K562 (cell line): Measurements from ENCODE around the gene OR11G2. TPM values are rescaled to one million over a fixed set of nuclear protein-coding genes. Genes with fewer than 3 reads are reported as not detected.

Experiments
- AFF1 ChIP-seq, 2 experiments: fragments of 450-650 bp; IDR thresholded peaks; 2 replicates each; pipeline ENCODE4 v1.6.1; 2018; ENCODE audit warnings: mild to moderate bottlenecking in 2 of 2, low read depth in 1 of 2; ENCODE audit not compliant: partially characterized antibody in 2 of 2
- DDX20 ChIP-seq: fragments of 450-650 bp; IDR thresholded peaks from 2 replicates; pipeline ENCODE4 v1.6.1; 2016; ENCODE audit warnings: missing genetic modification characterization, low read depth, mild to moderate bottlenecking, missing compliant biosample characterization, moderate library complexity
- DEAF1 ChIP-seq: fragments of 450-650 bp; formaldehyde crosslinking; IDR thresholded peaks from 2 replicates; pipeline ENCODE4 v1.4.0; 2020; ENCODE audit warnings: mild to moderate bottlenecking, moderate library complexity
- E2F6 ChIP-seq, 2 experiments: IDR thresholded peaks; 2 replicates each; pipeline ENCODE4 v1.6.1; 2011; ENCODE audit warnings: borderline replicate concordance in 1 of 2, control low read depth in 1 of 2, low read depth in 1 of 2, low read length in 1 of 2, mild to moderate bottlenecking in 1 of 2, mixed read lengths in 1 of 2, moderate library complexity in 1 of 2; ENCODE audit not compliant: insufficient read depth in 1 of 2, insufficient read length in 1 of 2, poor library complexity in 1 of 2, severe bottlenecking in 1 of 2; ENCODE audit errors: extremely low read depth in 1 of 2
- ETV5 ChIP-seq: sonication (generic); formaldehyde crosslinking; IDR thresholded peaks from 2 replicates; pipeline ENCODE4 v1.4.0; 2020; ENCODE audit warnings: low read depth, mild to moderate bottlenecking, missing genetic modification reagents
- FOXK2 ChIP-seq, 2 experiments: fragments of 450-650 bp; IDR thresholded peaks in 1 of 2; conservative IDR thresholded peaks in 1 of 2; 2 replicates each; pipeline ENCODE4 v1.6.1; 2016; ENCODE audit warnings: low read depth in 2 of 2, mild to moderate bottlenecking in 1 of 2
- NR2C2 ChIP-seq, 2 experiments: fragments of 200-800 bp in 1 of 2; sonication (Bioruptor generic) in 1 of 2; sonication (generic) in 1 of 2; formaldehyde crosslinking in 1 of 2; IDR thresholded peaks; 2 replicates each; pipeline versions ENCODE4 v1.6.1 to v1.8.0; 2016 to 2022; ENCODE audit warnings: mild to moderate bottlenecking in 1 of 2, missing compliant biosample characterization in 1 of 2, missing genetic modification characterization in 1 of 2, missing genetic modification reagents in 1 of 2
- PBX2 ChIP-seq, 2 experiments: IDR thresholded peaks in 1 of 2; conservative IDR thresholded peaks in 1 of 2; 2 replicates each; pipeline ENCODE4 v1.6.1; 2016; ENCODE audit warnings: low read depth in 2 of 2, mild to moderate bottlenecking in 1 of 2, missing compliant biosample characterization in 1 of 2, missing genetic modification characterization in 1 of 2, moderate library complexity in 1 of 2
- U2AF1 ChIP-seq: fragments of 200-400 bp; formaldehyde crosslinking; optimal IDR thresholded peaks from 2 replicates; pipeline ENCODE3; 2017; ENCODE audit warnings: mild to moderate bottlenecking, low read depth, low read length, moderate library complexity
- USF2 ChIP-seq: sonication (generic); formaldehyde crosslinking; IDR thresholded peaks from 2 replicates; pipeline ENCODE4 v1.5.0; 2020; ENCODE audit warnings: missing genetic modification reagents
- ZBTB12 ChIP-seq: fragments of 250-450 bp; sonication (Bioruptor Pico); IDR thresholded peaks from 2 replicates; pipeline ENCODE4 v1.4.0; 2020
- ZNF121 ChIP-seq: sonication (generic); formaldehyde crosslinking; conservative IDR thresholded peaks from 2 replicates; pipeline ENCODE4 v1.8.0; 2022; ENCODE audit warnings: missing genetic modification reagents
- ZNF583 ChIP-seq: fragments of 250-450 bp; sonication (Bioruptor Pico); IDR thresholded peaks from 2 replicates; pipeline ENCODE4 v1.4.0; 2020
- polyA plus RNA-seq, 8 experiments: library from polyadenylated mRNA; depleted of rRNA in 4 of 8; stranded (reverse) in 5 of 8; unstranded in 3 of 8; fragments of >200 nt; fragmentation: Nextera tagmentation in 2 of 8; fragmentation: Illumina TruSeq in 1 of 8; extraction: Ambion mirVana in 2 of 8; extraction: Trizol in 1 of 8; gene quantifications; 2 replicates each; pipeline versions ENCODE4 v1.2.1 to v1.2.3, GENCODE V29; 2011 to 2014; ENCODE audit warnings: inconsistent platforms in 1 of 8, missing spikeins in 1 of 8
- total RNA-seq, 7 experiments: library from RNA; depleted of rRNA in 6 of 7; stranded (reverse); fragments of >200 nt in 6 of 7; fragmentation: Illumina TruSeq in 2 of 7; extraction: Trizol in 2 of 7; gene quantifications; 2 replicates each; pipeline versions ENCODE4 v1.2.1 to v1.2.3, GENCODE V29; 2011 to 2021; ENCODE audit warnings: low replicate concordance in 1 of 7

OR11G2 gene
- total and polyA plus RNA-seq, 9 of the 15 experiments (the other 6 are each of a cell fraction or from before 2014, with no cell fraction given): not detected

- no peak for TF ChIP-seq PBX2 (CRISPR knock-in tag; IDR thresholded peaks at IDR 0.05; ENCODE audit: low read depth)
- no peak for TF ChIP-seq PBX2 (tag; conservative IDR thresholded peaks at IDR 0.05; ENCODE audit: low read depth)
- TF ChIP-seq NR2C2 (CRISPR knock-in tag; IDR thresholded peaks at IDR 0.05): no peak
- TF ChIP-seq NR2C2 (tag; IDR thresholded peaks at IDR 0.05): no peak
- TF ChIP-seq FOXK2 (conservative IDR thresholded peaks at IDR 0.05 in 1 of 2, IDR thresholded peaks at IDR 0.05 in 1 of 2; ENCODE audit: low read depth in 2 of 2): no peak
- no peak for TF ChIP-seq E2F6 (IDR thresholded peaks at IDR 0.05; ENCODE audit: borderline replicate concordance in 1 of 2, extremely low read depth in 1 of 2, insufficient read depth in 1 of 2, insufficient read length in 1 of 2, low read depth in 1 of 2, low read length in 1 of 2, poor library complexity in 1 of 2, severe bottlenecking in 1 of 2)
- TF ChIP-seq DEAF1 (CRISPR knock-in tag): no peak
- TF ChIP-seq AFF1 (IDR thresholded peaks at IDR 0.05; ENCODE audit: low read depth in 1 of 2, partially characterized antibody in 2 of 2): no peak
- no peak for TF ChIP-seq ZBTB12 (CRISPR knock-in tag)
- no peak for TF ChIP-seq DDX20 (tag)
- TF ChIP-seq ZNF121 (CRISPR knock-in tag): no peak
- TF ChIP-seq U2AF1: no peak
- TF ChIP-seq ZNF583 (CRISPR knock-in tag): no peak
- TF ChIP-seq USF2 (CRISPR knock-in tag): no peak
- no peak for TF ChIP-seq ETV5
Observed at GRCh38 chr14:20190596-20190995, at the start of gene OR11G2 (continued).
